ENCODE data around the gene MEF2A. TPM values are rescaled to one million over a fixed set of nuclear protein-coding genes. Genes with fewer than 3 reads are reported as not detected.
A peak's percentile ranks its signal among the peaks of the same experiment; 100 is the strongest.

MEF2A gene
- total RNA-seq, 1 experiment from 2014 or later, result 21.3 TPM

- ChIA-PET POLR2A (ENCODE audit: unreplicated experiment) (no interaction called here), CTCF (no interaction called here)
- Histone ChIP-seq H3K4me2 (ENCODE audit: low read length) (no peak overlapping the region), H3K9me2 (replicated peaks; ENCODE audit: low read length) (no peaks in the 10 kb centered on the region), H3K9me3 (ENCODE audit: low read length) (no peaks in the 10 kb centered on the region), H3K79me2 (ENCODE audit: low read length) (no peaks in the 10 kb centered on the region), H3K36me3 (ENCODE audit: low read depth, low read length) (no peaks in the 10 kb centered on the region), H4K20me1 (ENCODE audit: low read length) (no peaks in the 10 kb centered on the region), H3K4me3 (ENCODE audit: low read length) (no peak overlapping the region), H3K27me3 (ENCODE audit: low read length) (no peaks in the 10 kb centered on the region), H3K27ac (ENCODE audit: low read length) (no peak overlapping the region), H2AFZ (ENCODE audit: low read length) (no peak overlapping the region), H3F3A (ENCODE audit: low read length, unreplicated experiment) (no peaks in the 10 kb centered on the region), H3K4me1 (ENCODE audit: insufficient read depth, low read length) (no peaks in the 10 kb centered on the region), H3K9ac (ENCODE audit: low read length) (no peak overlapping the region)
- TF ChIP-seq EZH2phosphoT487 (IDR thresholded peaks at IDR 0.05; ENCODE audit: borderline replicate concordance, low read length), result no peak
- no peak for TF ChIP-seq EZH2 (IDR thresholded peaks at IDR 0.05; ENCODE audit: low read length, unreplicated experiment)
- TF ChIP-seq CTCF (conservative IDR thresholded peaks at IDR 0.05; ENCODE audit: low read depth, low read length), result no peak
- intact Hi-C loops (cut with micrococcal nuclease), result no loop called here
- BruUV-seq (replicated peaks), result no TSS peak
- DNase-seq (no peak), ATAC-seq (no peak)
Observed at GRCh38 chr15:99741835-99742234, 176.1 kb downstream of the MEF2A start.

- H3K9ac ChIP-seq (ENCODE audit: low read length), result no peak overlapping the region
- ChIA-PET POLR2A (ENCODE audit: unreplicated experiment) (no interaction called here), CTCF (no interaction called here)
- H3K4me1 ChIP-seq (ENCODE audit: insufficient read depth, low read length), result peaks cover 2% of the 10 kb centered on the region; the same call in 1 of the 2 replicates
- TF ChIP-seq EZH2 (IDR thresholded peaks at IDR 0.05; ENCODE audit: low read length, unreplicated experiment) (no peak), CTCF (conservative IDR thresholded peaks at IDR 0.05; ENCODE audit: low read depth, low read length) (peak; percentile 14; the same call in 1 of the 2 replicates)
- H3K36me3 ChIP-seq (ENCODE audit: low read depth, low read length), result no peaks in the 10 kb centered on the region
- H3F3A ChIP-seq (ENCODE audit: low read length, unreplicated experiment), result no peaks in the 10 kb centered on the region
- DNase-seq, result no peak
- BruUV-seq (replicated peaks), result no TSS peak
- no peak overlapping the region for H3K27ac ChIP-seq (ENCODE audit: low read length)
- H3K79me2 ChIP-seq (ENCODE audit: low read length), result no peaks in the 10 kb centered on the region
- H2AFZ ChIP-seq (ENCODE audit: low read length), result no peak overlapping the region
- intact Hi-C loops (cut with micrococcal nuclease), result no loop called here
- H3K9me2 ChIP-seq (replicated peaks; ENCODE audit: low read length), result no peaks in the 10 kb centered on the region
- no peak overlapping the region for H3K4me3 ChIP-seq (ENCODE audit: low read length)
- no peaks in the 10 kb centered on the region for H4K20me1 ChIP-seq (ENCODE audit: low read length)
- no peaks in the 10 kb centered on the region for H3K9me3 ChIP-seq (ENCODE audit: low read length)
- ATAC-seq, result no peak
- no peak overlapping the region for H3K4me2 ChIP-seq (ENCODE audit: low read length)
- no peaks in the 10 kb centered on the region for H3K27me3 ChIP-seq (ENCODE audit: low read length)
Observed at GRCh38 chr15:99744142-99744541, 178.4 kb downstream of the MEF2A start.

- no peak for ATAC-seq
- Histone ChIP-seq H3K79me2 (ENCODE audit: low read length) (no peaks in the 10 kb centered on the region), H3K9me2 (replicated peaks; ENCODE audit: low read length) (no peaks in the 10 kb centered on the region), H3K9me3 (ENCODE audit: low read length) (no peaks in the 10 kb centered on the region), H3K4me2 (ENCODE audit: low read length) (no peak overlapping the region), H3F3A (ENCODE audit: low read length, unreplicated experiment) (no peaks in the 10 kb centered on the region), H3K4me1 (ENCODE audit: insufficient read depth, low read length) (peaks cover 9% of the 10 kb centered on the region; the same call in 1 of the 2 replicates), H3K36me3 (ENCODE audit: low read depth, low read length) (no peaks in the 10 kb centered on the region), H3K27ac (ENCODE audit: low read length) (no peak overlapping the region), H3K27me3 (ENCODE audit: low read length) (no peaks in the 10 kb centered on the region), H3K4me3 (ENCODE audit: low read length) (no peak overlapping the region), H4K20me1 (ENCODE audit: low read length) (no peaks in the 10 kb centered on the region), H2AFZ (ENCODE audit: low read length) (no peak overlapping the region), H3K9ac (ENCODE audit: low read length) (no peak overlapping the region)
- TF ChIP-seq EZH2phosphoT487 (IDR thresholded peaks at IDR 0.05; ENCODE audit: borderline replicate concordance, low read length) (no peak), CTCF (conservative IDR thresholded peaks at IDR 0.05; ENCODE audit: low read depth, low read length) (no peak), EZH2 (IDR thresholded peaks at IDR 0.05; ENCODE audit: low read length, unreplicated experiment) (no peak)
- ChIA-PET CTCF (no interaction called here), POLR2A (ENCODE audit: unreplicated experiment) (no interaction called here)
- intact Hi-C loops (cut with micrococcal nuclease), result no loop called here
- BruUV-seq (replicated peaks), result no TSS peak
- no peak for DNase-seq
Observed at GRCh38 chr15:99745370-99746086, 179.7 kb downstream of the MEF2A start.
